OCI-LY7 (cell line): ENCODE measurements around the gene STYK1. TPM values are rescaled to one million over a fixed set of nuclear protein-coding genes. Genes with fewer than 3 reads are reported as not detected.

Experiments used
- BruUV-seq: library from RNA; stranded (reverse); fragments of 400-500 nt; replicated peaks from 2 replicates; lab custom pipeline; 2021; lab: Mats Ljungman, UMichigan
- CTCF ChIA-PET: fragments of 300-600 bp; sonication (Branson Sonifier 250); formaldehyde crosslinking; loops from one replicate; lab custom pipeline; 2022; ENCODE audit warnings: antibody characterized with exemption; ENCODE audit not compliant: unreplicated experiment; lab: Charles Lee
- POLR2A ChIA-PET: fragments of 300-600 bp; sonication (Branson Sonifier 250); formaldehyde crosslinking; loops from one replicate; lab custom pipeline; 2022; ENCODE audit warnings: antibody characterized with exemption; lab: Charles Lee
- DNase-seq: peaks from one replicate; pipeline ENCODE4 v3.0.0-alpha.2; 2015; ENCODE audit warnings: low spot score
- H2AFZ ChIP-seq: fragments of 200-600 bp; sonication (generic), shearing (Covaris generic); 2 replicates; pipeline ENCODE4 v1.6.1; 2014; ENCODE audit warnings: mild to moderate bottlenecking, antibody characterized with exemption, low read length, moderate library complexity
- H3K27ac ChIP-seq: fragments of 200-600 bp; sonication (generic); 2 replicates; pipeline ENCODE4 v1.5.1; 2014; ENCODE audit warnings: mixed run types, low read depth, mild to moderate bottlenecking, moderate library complexity, low read length, inconsistent platforms; ENCODE audit not compliant: poor library complexity, severe bottlenecking
- H3K36me3 ChIP-seq: fragments of 200-600 bp; sonication (generic); 2 replicates; pipeline ENCODE4 v1.6.1; 2014; ENCODE audit warnings: mild to moderate bottlenecking, antibody characterized with exemption, low read length, moderate library complexity, mixed read lengths; ENCODE audit not compliant: insufficient read depth
- H3K4me1 ChIP-seq: fragments of 200-600 bp; sonication (generic); 2 replicates; pipeline ENCODE4 v1.5.1; 2014; ENCODE audit warnings: mild to moderate bottlenecking, low read length; ENCODE audit not compliant: insufficient read depth, poor library complexity, severe bottlenecking
- H3K4me2 ChIP-seq: fragments of 200-600 bp; sonication (generic); 2 replicates; pipeline ENCODE4 v1.6.1; 2014; ENCODE audit warnings: mild to moderate bottlenecking, low read length
- H3K4me3 ChIP-seq: fragments of 200-600 bp; sonication (generic); 2 replicates; pipeline ENCODE4 v1.5.1; 2014; ENCODE audit warnings: mild to moderate bottlenecking, low read depth, low read length; ENCODE audit not compliant: poor library complexity, severe bottlenecking
- H3K79me2 ChIP-seq: fragments of 200-600 bp; sonication (generic); 2 replicates; pipeline ENCODE4 v1.6.1; 2016; ENCODE audit warnings: low read depth, mild to moderate bottlenecking, low read length, moderate library complexity, mixed read lengths; ENCODE audit not compliant: insufficient read depth
- H3K9me2 ChIP-seq: fragments of 200-600 bp; sonication (generic); 2 replicates; pipeline ENCODE4 v1.6.1; 2016; ENCODE audit warnings: mild to moderate bottlenecking, low read length, mixed read lengths; ENCODE audit not compliant: insufficient read depth
- H3K9me3 ChIP-seq: fragments of 200-600 bp; sonication (generic); 2 replicates; pipeline ENCODE4 v1.6.1; 2014; ENCODE audit warnings: mild to moderate bottlenecking, mixed run types, low read length, mixed read lengths
- H4K20me1 ChIP-seq: fragments of 200-600 bp; sonication (generic); 2 replicates; pipeline ENCODE4 v1.6.1; 2014; ENCODE audit warnings: mild to moderate bottlenecking, antibody characterized with exemption, low read length, moderate library complexity, mixed read lengths; ENCODE audit not compliant: insufficient read depth
- EZH2phosphoT487 ChIP-seq: fragments of 200-600 bp; sonication (generic); IDR thresholded peaks from 2 replicates; pipeline ENCODE4 v1.6.1; 2018; ENCODE audit warnings: low read depth, borderline replicate concordance, mild to moderate bottlenecking, mixed run types, antibody characterized with exemption, low read length, moderate library complexity, mixed read lengths
- intact Hi-C: fragments of 100-400 bp; cut with micrococcal nuclease; formaldehyde crosslinking; loops from one replicate; pipeline ENCODE4 v1.10.0; 2022; ENCODE audit not compliant: unreplicated experiment
- total RNA-seq, 2 experiments: library from RNA; depleted of rRNA in 1 of 2; stranded (reverse); fragments of >200 nt in 1 of 2; shearing (Covaris generic) in 1 of 2; gene quantifications; 2 replicates each; pipeline ENCODE4 v1.2.3, GENCODE V29; 2014 to 2022
- TF ChIP-seq, protein P1 (sequence below): fragments of 200-600 bp; sonication (generic); conservative IDR thresholded peaks from 2 replicates; pipeline ENCODE4 v1.5.1; 2014; ENCODE audit warnings: mild to moderate bottlenecking, antibody characterized with exemption, low read length, moderate library complexity, mixed read lengths

STYK1 gene
- total RNA-seq, 2 experiments from 2014 or later = not detected

DNA sequence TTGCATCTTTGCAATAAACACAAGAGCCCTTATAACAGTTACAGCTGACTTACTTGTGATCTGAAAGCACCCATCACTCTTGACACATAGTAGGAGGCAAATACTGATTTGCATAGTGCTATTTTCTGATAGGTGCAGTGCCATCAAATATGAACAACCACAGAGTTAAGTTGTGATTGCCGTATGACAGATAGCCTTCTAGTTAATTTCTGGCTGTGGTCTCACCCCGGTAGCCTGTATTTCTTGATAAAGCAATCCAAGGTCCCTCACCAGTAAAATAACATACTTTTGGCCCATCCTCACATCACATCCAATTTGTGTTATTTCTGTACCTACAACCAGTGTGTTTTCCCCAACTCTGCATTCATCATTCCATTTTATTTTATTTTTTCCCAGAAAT is 23.3 kb upstream of the STYK1 start:
- Histone ChIP-seq H3K4me2 (no peak overlapping the region), H3K79me2 (no peaks in the 10 kb centered on the region), H3K27ac (no peak overlapping the region), H2AFZ (no peak overlapping the region), H3K4me1 (no peaks in the 10 kb centered on the region), H3K4me3 (no peak overlapping the region), H3K36me3 (peaks cover 72% of the 10 kb centered on the region), H3K9me2 (no peaks in the 10 kb centered on the region), H3K9me3 (no peaks in the 10 kb centered on the region), H4K20me1 (no peaks in the 10 kb centered on the region)
- ChIA-PET POLR2A (interaction anchor here (0.6 to 1.7 kb wide), 4 partner anchors 14 to 1281 kb away, joined by 3 to 6 read pairs (median 4); no protein-coding TSS in a partner anchor), CTCF (no interaction called here)
- no peak for DNase-seq
- TF ChIP-seq EZH2phosphoT487 = no peak
- intact Hi-C loops = no loop called here
- no TSS peak for BruUV-seq

DNA sequence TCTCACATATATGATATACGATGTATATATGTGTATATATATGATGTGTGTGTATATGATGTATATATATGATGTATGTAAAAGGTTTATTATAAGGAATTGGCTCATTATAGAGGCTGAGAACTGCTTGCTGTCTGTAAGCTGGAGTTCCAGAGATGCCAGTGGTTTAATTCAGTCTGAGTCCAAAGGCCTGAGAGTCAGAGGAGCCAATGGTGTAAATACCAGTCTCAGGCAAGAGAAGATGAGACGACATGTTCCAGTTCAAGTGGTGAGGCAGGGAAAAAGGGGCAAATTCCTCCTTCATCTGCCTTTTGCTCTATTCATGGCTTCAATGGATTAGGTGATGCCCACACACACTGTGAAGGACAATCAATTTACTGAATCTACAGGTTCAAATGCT is 17.1 kb upstream of the STYK1 start:
- Histone ChIP-seq H3K27ac (no peak overlapping the region), H3K4me2 (no peak overlapping the region), H3K9me3 (0 out of 2 replicates have a peak, but pooled peaks cover 8% of the 10 kb centered on the region), H3K9me2 (no peaks in the 10 kb centered on the region), H3K79me2 (no peaks in the 10 kb centered on the region), H3K4me1 (no peaks in the 10 kb centered on the region), H3K36me3 (peaks cover 10% of the 10 kb centered on the region; the same call in 1 of the 2 replicates), H4K20me1 (no peaks in the 10 kb centered on the region), H3K4me3 (no peak overlapping the region), H2AFZ (no peak overlapping the region)
- no peak for DNase-seq
- CTCF ChIA-PET = no interaction called here
- intact Hi-C loops = no loop called here
- POLR2A ChIA-PET = no interaction called here
- TF ChIP-seq, protein P1, sequence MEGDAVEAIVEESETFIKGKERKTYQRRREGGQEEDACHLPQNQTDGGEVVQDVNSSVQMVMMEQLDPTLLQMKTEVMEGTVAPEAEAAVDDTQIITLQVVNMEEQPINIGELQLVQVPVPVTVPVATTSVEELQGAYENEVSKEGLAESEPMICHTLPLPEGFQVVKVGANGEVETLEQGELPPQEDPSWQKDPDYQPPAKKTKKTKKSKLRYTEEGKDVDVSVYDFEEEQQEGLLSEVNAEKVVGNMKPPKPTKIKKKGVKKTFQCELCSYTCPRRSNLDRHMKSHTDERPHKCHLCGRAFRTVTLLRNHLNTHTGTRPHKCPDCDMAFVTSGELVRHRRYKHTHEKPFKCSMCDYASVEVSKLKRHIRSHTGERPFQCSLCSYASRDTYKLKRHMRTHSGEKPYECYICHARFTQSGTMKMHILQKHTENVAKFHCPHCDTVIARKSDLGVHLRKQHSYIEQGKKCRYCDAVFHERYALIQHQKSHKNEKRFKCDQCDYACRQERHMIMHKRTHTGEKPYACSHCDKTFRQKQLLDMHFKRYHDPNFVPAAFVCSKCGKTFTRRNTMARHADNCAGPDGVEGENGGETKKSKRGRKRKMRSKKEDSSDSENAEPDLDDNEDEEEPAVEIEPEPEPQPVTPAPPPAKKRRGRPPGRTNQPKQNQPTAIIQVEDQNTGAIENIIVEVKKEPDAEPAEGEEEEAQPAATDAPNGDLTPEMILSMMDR = no peak
- no peak for TF ChIP-seq EZH2phosphoT487
- no TSS peak for BruUV-seq

DNA sequence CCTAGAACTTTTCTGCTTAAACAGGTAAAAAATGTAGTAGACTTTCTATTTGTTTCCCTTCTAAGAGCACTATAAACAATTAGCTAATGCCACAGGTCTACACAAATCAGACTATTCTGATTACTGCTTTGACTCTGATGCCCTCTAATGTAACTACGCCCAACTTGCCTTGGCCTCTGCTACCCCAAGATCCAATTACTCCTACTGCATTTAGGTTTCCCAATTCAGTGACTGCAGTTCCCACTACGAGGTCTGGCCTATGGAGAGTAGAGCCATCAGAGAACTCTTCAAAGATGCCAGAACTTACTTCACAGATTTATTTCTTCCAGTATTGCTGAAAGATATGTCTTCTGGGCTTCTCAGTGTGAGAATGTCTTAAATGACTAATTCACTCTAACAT is 15.3 kb upstream of the STYK1 start:
- Histone ChIP-seq H4K20me1 (no peaks in the 10 kb centered on the region), H3K4me1 (no peaks in the 10 kb centered on the region), H3K36me3 (no peaks in the 10 kb centered on the region), H3K9me3 (0 out of 2 replicates have a peak, but pooled peaks cover 8% of the 10 kb centered on the region), H3K79me2 (no peaks in the 10 kb centered on the region), H3K4me3 (no peak overlapping the region), H3K9me2 (no peaks in the 10 kb centered on the region), H3K27ac (no peak overlapping the region), H3K4me2 (no peak overlapping the region), H2AFZ (no peak overlapping the region)
- TF ChIP-seq, protein P1 = no peak
- no peak for TF ChIP-seq EZH2phosphoT487
- POLR2A ChIA-PET = no interaction called here
- BruUV-seq = no TSS peak
- DNase-seq = no peak
- intact Hi-C loops = no loop called here
- CTCF ChIA-PET = no interaction called here
